NCI-H2107 treated with DMSO at 0.1 percent for 48 hours (cell line): Measurements from ENCODE around the gene LIPH.
A peak's percentile ranks its signal among the peaks of the same experiment; 100 is the strongest.

Source experiments
- DNase-seq: peaks from one replicate; lab custom pipeline; 2025; ENCODE audit not compliant: unreplicated experiment; lab: John Stamatoyannopoulos, UW

LIPH gene

DNA sequence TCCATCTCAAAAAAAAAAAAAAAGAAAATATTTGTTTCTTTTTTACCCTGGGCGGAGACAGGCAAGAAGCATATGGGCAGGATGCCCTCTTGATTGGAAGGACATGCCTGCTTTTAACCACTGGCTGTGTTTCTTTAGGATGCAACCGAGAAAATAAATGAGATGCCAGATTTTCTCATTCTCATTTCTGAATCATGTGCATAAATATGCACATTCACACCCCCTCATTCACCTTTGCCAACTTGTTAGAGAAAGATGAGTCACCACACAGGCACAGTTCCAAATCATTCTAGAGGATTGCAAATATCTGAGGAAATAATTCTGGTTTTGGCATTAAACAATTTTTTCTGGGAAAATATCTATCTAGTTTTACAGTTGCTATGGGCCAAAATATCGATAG lies 3.3 kb downstream of the LIPH start:
- DNase-seq, result no peak

DNA sequence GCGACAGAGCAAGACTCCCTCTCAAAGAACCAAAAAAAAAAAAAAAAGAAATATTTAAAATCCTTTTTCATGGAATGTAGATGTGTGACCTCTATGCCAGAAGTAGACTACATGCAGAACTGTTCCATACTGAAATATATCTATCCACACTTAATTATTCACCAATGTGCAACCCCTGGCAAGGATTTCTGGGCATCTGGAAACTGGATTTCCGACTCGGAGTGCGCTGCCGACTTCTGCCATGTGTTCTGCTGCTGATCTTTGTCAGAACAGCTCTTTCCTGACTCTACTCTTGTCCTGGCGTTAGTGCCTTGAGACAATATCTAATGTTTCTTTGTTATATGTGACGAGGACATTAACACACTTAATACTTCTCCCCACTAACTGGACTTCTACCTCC lies 11.7 kb downstream of the LIPH start:
- DNase-seq, result no peak

DNA sequence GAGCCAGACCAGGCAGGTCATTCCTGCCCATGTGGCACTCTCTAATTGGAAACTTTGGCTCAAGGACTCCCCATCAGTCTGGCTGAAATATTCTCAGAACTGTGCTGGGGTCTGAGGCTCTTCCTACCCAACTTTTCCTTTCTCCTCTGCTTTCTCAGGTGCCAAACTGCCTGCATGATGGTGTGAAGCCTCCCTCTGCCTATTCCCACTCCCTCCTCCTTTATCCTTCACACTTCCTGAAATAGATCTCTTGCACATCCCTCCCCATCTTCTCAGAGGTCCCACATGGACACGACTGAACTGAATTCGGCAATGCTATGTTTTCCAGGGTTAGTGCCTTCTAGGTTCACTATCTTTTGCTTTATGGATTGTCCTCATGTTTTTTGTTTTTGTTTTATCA lies 12.5 kb downstream of the LIPH start:
- DNase-seq, result no peak

DNA sequence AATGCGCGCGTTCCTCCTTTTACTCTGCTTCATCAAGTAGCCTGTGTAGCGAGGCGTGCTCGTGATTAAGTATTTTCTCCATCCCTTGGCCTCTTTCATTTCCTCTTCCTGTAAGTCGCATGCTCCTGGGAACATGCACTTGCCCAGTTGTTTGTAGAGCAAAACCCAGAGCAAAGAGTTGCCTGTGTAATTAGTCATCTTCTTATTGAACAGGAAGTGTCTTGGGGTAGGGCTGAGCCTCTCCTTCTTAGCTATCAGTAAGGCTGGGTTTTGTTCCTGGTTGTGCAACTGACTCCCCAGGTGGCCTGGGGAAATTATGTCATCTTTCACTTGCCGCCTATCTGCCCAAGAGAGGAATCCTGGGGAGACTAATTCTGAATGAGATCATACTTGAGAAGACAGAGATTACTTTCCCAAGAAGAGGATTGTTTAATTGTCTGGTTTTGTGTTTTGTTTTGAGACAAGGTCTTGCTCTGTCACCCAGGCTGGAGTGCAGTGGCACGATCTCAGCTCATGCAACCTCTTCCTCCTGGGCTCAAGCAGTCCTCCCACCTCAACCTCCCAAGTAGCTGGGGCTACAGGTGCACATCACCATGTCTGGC lies 14.9 kb downstream of the LIPH start:
- peak; percentile 57 for DNase-seq

DNA sequence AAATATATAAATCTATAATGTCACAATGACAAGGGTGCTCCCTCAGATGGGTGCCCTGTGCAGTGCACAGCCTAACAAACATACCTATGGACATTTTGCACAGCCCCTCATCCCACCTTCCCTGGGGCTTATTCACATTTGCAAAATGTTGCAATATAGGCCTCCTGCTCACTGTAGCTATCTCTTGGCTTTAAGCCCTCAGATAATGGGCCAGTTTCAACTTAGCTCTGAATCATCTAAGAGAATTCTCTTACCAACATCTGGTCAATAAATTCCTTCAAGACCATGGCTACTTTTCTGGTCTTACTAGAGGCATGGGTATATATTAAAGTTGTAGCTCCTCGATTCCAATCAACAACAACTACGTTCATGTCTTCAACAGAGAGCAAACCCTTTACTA lies 17.9 kb downstream of the LIPH start:
- no peak for DNase-seq

DNA sequence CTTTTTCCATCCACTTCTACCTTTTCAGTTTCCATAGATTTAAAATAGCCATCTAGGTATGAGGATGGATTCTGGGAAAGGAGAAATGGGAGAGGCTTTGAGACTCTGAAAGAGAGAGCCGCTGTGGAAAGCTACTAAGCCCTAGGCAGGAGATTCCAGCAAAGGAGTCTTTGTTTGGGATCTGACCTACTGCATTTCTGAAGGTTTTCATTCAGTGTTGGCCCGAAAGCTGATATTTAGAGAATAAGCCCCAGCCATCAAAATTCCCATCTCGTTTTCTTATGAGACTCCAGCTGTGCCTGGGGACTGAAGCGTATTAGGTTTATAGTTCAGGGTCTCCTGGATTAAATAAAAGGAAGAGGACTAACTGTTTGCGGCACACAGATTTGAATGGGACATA lies 19.5 kb downstream of the LIPH start:
- no peak for DNase-seq

DNA sequence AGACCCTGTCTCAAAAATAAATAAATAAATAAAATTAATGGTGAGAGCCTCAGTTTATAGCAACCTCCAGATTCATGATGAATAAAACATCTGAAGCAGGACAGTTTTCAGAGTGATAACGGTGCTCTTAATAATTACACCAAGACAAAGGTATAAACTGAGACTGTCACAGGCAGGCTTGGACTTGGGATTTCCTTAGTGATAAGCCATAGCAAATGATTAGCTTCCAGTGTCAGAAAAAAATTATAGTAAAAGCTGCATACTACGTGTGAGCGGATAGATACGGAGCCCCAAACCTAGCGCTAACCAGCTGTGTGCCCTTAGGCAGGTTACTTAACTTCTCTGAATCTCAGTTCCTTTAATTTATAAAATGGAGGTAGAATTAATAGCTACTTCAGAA lies 21.5 kb downstream of the LIPH start:
- DNase-seq, result no peak

DNA sequence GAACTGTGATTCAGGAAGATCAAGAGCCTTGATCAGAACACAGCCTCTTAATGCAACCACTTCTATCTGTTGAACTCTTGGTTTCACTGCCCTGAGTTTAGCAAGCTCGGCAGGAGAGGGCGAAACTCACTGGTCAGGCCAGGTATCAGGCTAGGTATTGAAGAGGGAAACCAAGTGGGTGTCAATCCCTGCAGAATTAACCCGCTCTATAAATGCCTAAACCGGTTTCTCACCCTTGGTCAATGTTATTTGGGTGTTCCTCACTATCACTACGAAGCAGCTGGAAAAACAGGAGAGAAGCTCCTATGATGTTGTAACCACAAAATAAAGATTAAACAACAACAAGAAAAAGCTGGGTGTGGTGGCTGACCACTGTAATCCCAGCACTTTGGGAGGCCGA lies 23.9 kb downstream of the LIPH start:
- DNase-seq, result no peak

DNA sequence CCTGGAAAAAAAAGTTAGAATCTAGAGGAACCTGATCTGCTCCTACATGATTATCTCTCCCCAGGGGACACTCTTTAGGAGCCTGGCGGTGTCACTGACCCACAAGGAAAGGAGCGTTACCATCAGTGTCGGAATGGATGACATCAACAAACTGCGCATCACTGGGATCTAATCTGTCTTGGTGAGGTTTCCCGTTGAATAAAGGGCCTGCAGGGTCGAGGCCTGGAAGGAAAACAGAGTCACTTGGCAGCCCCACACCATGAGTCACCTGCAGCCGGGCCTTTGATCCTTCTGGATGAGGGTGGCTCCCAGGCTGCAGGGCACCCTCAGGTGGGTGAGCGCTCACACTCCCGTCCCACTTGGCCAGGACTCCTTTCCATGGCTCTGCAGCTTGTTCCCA lies 25.0 kb downstream of the LIPH start:
- DNase-seq, result no peak

DNA sequence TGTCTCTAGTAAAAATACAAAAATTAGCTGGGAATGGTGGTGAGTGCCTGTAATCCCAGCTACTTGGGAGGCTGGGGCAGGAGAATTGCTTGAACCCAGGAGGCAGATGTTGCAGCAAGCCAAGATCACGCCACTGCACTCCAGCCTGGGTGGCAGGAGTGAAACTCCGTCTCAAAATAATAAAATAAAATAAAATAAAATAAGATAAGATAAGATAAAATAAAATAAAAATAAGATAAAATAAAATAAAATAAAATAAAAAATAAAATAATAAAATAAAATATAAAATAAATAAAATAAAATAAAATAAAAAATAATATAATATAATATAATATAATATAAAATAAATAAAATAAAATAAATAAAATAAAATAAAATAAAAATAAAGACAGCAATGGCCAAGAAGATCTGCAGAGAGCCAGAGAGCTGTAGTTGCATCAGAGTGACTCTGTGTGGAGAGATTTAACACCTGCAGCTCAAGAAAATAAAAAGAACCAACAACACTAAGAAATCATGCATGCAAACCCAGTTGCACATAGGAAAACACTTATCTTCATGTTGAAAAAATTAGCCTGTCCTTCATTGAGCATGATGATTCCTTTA lies 25.9 kb downstream of the LIPH start:
- DNase-seq, result no peak

DNA sequence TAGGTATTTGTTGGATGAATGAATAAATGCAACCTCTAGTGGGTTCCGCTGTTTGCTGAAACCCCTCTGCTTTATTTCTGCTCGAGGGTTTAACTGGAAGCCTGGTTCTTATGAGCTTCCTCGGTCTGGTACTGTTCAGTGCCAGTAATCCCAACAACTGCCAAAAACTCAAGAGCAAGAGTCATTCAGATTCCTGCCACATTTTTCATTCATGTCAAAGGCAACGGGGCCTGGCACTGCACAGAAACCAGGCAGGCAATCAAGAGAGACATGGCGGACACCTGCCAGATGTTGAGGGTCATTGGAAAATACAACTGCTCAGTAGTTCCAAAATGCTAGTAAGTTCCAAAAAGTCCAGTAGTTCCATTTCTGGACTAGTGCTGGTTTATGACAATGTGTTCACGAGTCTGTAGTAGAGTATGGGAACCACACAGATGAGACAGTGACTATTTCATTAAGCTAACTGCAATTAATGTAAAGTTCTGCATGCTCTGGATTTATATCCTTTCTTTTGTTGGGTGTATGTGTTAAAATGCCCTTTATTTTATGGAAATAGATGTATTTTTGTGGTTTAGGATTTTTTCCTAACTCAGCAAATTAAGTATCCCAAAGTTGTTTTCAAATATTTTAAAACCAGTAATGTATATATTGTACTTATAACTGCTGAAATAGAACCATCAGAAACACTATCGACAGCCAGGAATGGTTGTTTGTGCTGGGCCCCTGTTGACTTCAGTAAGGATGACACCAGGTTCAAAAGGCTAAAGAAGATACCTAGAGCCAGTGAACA lies 30.8 kb downstream of the LIPH start:
- DNase-seq, result no peak

DNA sequence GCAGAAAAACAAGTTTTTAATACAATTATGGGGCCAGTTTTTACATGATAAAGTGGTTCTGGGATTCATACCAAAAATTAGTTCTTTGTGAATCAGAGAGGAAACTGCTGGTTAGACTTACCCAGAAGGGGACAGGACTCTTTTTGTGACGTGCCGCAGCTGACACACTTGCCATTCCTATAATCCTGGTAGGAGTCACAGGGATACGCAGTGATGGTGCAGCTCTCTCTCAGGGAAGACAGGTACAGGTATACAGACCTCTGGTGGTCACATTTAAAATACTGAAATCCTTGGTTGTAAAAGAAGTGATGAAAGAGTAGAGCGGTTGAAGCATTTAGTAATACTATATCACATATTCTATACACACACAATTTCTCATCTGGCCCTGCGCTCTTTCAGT lies 33.4 kb downstream of the LIPH start:
- DNase-seq, result peak; percentile 10

DNA sequence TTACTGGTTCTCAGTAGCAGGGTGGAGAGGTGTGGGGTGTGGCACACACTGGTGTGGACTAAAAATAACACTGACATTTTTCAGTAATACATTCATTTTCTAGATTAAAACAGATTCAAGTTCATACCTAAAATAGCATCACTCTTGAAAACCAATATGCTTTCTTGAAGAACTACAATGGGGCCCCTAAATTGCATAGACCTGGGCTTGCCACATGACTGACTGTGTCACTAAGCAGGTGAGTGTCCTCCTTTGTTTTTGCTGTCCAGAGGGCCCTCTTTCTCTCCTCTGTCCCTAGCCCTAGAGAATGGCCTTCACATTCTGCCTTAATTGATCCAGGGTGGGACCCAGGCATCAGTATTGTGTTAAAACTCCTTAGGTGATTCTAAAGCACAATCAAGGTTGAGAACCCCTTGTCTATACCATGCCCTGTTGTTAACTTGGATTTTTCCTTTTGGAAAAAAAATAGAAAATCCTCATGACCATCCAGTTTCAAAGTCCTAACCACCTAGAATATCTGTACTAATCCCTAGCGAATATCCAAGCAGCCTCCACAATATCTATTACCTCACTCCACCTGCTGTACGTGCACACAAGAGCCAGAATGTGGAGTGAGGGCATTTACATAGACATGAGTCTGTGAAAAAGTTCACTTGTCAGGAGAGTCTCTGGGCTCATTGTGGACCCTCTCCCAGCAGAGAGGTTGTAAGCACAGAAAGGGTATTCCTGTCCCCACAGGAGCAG lies 34.8 kb downstream of the LIPH start:
- DNase-seq, result no peak

DNA sequence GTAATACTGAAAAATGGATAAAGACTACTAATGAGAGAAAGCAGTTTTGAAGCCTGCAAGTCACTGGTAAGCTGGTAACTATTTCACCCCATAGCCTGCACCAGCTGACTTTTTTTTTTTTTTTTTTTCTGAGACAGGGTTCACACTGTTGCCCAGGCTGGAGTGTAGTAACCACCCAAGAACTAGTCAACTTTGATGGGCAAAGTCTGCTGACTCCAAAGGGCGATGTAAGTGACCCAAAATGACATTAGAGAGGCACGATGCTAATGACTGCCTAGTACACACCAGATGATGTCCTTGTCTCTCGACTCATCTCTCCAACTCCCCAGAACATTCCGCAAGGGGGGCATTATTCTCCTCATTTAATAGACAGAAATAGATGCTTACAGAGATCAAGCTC lies 40.7 kb downstream of the LIPH start:
- DNase-seq, result no peak

DNA sequence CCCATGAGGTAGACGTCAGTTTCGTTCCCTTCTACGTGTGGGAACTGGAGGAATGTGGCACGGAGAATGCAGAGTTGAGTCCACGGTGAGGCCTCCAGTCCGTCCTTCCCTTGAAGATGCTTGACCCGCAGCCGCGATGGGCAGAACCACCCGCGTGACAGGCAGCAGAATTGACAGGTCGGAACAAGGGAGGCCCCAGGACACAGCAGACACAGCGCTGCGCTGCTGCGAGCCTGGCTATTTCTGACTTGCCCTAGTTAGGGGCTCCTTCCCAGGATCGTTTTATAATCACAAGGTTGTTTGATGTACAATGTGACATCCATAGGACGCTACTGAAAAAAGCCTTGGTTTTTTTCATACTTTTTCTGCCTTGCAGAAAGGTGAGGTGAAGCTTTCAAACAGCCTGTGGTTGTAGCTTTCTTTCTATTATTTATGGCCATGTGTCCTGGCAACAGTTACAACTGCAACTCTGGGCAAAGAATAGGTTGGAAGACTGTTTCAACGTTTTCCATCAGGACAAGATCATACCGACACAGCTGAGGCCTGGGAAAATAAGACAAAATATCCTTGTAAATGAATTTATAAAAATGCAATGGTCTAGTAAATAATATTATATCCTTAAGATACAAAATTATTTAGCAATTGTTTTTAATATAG lies 43.9 kb downstream of the LIPH start:
- DNase-seq, result no peak

DNA sequence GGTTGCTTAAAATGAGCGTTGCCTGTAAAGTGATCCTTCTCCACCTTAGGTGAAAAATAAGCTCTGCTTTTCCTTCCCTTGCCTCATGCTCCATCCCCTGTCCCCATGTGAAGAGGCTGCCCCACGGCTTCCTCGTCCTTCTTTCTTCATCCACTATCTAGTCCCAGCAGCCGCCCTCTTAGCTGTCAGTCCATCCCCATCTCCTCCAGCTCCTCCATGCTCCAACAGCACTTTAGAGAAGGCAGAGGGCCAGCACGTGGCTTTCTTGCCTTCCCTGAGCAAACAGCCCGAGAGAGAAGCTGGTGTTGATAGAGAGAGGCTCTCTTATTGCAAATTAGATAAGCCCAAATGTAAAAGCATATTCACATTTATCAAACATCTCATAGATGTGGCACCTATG lies 44.5 kb downstream of the LIPH start:
- DNase-seq, result no peak

DNA sequence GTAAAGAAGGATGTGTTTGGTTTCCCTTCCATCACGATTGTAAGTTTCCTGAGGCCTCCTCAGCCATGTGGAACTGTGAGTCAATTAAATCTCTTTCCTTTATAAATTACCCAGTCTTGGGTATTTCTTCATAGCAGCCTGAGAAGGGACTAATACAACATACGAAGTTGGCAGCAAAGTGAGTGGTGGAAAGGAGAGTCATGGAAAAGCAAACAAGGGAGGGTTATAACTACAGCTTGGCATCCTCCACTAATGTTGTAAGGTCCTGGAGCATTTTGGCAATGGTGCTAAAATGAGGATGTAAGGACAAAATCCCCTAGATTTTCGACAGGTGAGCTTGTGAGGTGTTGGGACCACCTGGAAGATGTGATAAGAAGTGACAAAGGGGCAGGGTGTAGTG lies 47.8 kb downstream of the LIPH start:
- DNase-seq, result no peak

DNA sequence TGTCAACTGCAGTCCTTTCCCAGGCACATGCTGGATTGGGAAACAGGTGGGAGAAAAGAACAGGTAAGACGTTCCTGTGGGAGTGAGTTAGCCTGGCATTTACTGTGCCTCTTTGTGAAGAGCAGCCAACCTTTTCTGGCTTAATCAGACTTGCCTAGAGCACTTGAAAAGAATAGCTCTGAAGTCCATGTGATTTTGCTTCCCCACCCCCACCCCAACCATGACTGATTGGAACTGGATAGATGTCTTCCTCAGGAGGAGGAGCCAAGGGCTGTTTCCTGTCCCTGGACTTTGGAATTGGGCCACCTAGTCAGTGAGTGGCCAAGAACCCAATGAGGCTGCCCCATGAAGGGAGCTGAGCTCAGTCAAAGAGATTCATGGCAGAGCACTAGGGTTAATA lies 48.9 kb downstream of the LIPH start:
- no peak for DNase-seq

DNA sequence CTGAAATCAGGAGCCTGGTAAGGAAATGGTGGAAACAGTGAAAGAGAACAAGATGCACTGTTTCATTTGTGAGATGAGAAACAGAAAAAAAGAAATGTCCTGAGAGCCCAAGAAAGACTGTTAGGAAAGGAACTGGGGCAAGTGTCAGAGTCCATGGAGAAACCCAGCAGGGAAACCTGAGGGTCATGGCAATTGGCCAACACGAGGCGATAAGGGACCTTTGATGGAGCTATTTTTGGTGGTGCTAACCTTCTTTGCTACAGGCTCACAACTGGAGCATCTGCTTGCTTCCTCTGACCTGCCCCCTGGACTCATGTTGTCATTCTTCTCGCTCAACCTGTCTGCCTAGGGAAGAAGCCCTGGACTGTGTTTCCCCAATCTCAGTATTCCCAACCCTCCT lies 49.4 kb downstream of the LIPH start:
- no peak for DNase-seq

DNA sequence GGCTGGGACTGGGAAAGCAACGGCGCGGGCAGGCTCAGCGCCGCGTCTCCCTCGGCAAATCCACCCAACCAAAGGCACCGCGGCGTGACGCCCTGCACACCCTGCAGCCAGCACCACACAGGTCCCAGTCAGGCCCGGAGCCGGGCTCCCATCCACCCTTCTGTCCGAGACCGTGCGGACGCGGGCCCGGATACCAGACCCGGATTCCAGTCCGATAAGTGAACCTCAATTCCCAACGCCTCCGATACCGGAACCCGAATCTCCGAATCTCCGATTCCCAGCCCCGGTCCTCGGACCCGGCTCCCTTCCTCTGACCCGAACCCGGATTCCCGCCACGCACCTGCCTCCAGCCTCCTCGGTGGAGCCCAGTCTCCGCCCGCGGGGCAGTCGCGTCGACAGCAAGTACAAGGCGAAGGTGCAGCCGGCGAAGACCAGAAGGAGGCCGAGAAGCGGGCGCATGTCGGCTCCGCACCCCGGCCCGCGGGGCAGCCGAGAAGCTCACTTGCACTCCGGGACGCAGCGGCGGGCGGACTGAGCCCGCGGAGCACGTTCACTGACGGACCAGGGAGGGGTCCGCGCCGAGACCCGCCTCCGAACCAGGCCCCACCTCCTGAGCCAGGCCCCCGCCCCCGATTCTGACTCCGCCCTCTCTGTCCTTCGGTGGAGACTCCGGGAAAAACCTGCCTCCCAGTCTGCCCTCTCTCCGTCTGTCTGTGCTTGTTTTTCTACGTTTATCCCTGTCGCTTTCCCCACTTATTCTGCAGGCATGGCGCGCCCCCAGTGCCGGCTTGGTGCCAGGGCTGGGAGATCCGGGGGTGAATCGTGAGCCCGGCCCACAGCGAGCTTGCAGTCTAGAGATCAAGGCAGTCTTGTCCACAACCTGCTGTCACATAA lies 53.6 kb downstream of the LIPH start, which contains the start of gene TMEM41A:
Gene TMEM41A (minus strand): TSS at position 533 of the 894 bp plus-strand sequence. CDS start 74 bp downstream, at position 459.
- DNase-seq, result peak; percentile 94
